NCI-H2227 (cell line): ENCODE results near the gene KRTAP10-3.
"Not testable (repeated sequence)": the region's sequence is repeated elsewhere in the genome, so short reads cannot be mapped to it uniquely, and the experiment has no call there.

Experiments used
- DNase-seq: peaks from one replicate; lab custom pipeline; 2025; ENCODE audit not compliant: unreplicated experiment; lab: John Stamatoyannopoulos, UW

Gene KRTAP10-3

DNA sequence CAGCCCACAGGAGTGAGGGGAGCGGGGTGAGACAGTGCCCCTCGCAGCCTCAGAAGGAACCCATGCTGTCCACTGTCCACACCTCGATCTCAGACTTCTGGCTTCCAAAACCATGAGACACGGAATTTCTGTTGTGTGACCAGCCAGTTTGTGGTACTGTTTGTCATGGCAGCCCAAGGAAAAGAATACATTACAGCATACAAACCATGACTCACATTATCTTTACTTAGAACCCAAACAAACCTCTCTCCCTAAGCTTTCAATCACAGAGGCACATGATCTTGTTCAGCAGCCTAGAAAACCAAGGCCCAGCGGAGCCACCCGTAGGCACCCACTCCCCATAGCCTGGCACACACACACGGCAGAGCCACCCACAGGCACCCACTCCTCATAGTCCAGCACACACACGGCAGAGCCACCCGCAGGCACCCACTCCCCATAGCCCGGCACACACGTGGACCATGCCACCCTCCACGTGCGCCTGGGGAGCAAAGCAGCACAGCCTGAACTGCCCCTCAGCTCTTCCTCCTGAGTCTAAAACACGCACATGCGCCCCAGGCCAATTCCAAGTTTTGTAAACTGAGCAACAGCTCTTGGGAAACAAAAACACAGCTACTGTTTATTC is 14.5 kb upstream of the KRTAP10-3 start:
- DNase-seq: no peak

DNA sequence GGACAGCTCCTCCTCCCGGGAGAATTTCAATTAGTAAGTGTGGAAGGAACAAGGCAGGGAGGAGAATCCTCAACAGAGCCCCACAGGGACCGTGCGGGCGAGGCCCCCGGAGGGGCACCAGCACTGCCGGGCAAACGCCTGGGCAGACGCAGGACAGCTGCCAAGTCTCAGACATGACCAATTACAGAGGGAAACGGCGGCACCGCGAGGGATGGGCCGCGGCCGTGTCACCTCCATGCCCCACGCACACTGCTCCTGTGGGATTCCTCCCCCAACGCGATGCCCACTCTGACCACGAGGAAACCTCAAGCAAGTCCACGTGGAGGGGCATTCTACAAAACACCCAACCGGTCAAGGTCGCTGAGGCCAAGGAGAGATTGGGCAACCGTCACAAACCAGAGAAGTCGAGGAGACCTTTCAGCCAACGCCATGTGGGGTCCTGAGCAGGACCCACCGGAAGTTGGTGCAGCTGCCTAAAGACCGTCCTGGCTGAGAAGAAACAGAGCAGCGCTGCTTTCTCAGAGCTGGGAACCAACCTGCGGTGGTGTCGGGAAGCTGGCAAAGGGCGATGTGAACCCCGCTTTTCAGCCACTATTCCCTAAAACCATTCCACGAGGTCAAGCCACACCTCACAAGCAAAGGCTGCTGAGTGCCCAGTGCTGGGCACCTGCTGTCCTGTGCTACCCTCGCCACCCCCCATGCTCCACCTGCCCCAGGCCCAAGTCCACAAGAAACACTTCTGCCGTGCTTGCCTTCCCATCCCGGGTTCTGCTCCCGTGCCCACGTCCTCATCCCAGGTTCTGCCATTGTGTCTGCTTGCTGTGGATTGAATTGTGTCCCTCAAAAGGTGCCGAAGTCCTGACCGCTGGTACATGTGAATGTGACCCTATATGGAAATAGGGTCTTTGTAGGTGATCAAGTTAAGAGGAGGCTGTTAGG is 13.5 kb upstream of the KRTAP10-3 start:
- DNase-seq: no peak

DNA sequence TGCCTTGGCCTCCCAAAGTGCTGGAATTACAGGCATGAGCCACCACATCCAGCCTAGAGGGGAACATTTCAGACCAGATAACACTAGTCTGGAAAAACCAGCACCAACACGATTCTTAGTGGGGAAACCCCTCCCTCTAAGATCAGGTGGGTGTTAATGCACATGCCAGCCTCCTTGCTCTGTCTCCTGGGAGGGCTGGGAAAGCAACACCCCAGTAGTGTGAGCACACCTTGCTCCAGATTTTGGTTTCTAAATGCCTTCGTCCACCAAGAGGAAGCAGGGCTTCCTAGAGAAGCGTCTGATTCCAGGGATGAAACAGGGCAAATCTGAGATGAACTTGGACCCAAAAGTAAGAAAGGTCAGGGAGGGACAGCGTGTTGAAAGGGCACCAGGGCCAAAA is 12.7 kb upstream of the KRTAP10-3 start:
- no peak for DNase-seq

DNA sequence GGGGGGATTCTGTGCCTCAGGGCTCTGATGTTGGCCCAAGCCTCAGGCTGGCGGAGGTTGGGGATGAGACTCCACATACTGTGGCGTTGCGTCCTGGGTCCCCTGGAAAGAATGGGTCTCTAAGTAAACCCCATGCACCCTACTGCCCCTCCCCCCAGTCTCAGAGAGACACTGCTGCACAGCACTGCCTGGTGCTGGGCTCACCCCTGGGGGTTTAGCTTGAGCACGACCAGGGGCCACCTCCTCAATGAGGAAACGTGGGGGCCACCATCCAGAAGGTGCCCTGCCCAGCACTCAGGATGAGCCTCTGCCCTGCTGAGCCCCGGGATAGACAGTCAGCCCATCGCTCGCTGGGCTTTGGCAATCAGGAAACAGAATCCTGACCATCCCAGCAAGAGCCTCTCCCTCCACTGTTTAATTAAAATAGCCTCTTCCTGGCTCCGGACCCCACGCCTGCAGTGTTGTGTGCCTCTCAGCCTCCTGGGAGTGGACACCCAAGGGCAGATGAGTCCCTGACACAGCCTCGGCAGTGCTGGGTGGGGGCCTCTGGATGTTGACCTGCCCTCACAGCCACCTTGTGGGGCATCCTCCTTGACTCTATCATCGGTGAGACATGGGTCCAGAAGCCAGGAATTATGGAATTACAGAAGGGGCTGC is 11.4 kb upstream of the KRTAP10-3 start:
- DNase-seq: no peak

DNA sequence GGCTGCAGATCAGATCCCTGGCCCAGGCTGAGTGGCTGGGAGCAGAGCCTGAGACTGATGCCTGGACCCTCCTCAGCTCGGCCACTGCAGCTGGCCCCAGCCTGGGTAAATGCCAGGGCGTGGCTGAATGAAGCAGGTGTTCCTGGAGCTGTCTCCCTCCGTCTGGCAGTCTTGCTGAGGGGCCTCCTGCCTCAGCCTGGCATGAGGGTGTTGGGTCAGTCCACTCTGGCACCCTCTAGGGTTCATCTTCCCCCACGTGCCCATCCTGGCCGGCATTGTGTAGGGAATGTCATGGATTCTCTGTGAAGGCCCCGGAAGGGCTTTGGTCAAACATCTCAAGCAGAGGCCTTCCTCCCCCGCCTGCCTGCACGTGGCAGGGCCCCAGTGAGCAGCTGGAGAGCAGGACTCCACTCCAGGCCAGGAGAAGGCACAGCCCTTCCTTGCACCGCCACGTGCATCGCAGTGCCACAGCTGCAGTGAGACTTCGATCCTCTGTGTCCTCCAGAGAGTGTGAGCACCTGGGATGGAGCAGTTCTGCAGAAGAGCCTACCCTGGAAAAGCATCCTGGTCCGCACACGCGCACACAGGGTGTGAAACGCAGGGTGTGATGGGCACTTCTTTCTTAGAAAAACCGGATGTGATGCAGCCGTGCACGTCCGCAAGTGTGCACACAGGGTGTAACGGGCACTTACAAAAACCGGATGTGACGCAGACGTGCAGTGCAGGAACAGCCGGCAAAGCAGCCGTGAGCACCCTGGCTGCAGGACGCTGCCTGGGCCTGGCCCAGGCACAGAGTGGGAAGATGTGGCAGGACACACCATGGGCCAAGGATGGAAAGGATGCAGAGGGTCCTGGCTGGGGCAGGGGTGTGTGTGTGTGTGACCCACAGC is 10.3 kb upstream of the KRTAP10-3 start:
- DNase-seq: no peak

DNA sequence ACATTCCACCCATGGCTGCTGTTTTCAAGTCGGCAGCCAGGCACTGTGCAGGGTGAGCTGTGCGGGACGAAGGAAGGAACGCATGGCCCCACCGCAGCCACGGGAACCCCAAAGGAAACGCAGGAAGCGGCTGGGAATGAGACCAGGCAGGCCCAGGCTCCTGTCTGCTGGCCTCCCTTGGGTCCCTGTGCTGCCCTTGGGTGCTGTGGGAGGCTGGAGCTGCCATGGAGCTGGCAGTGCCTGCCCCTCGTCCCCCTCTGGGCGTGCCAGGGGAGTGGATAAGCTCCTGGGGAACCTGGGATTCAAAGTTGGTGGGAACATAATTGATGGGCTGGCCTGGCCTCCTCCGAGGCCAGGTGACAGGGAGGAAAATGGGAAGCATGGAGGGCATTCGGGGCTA is 9.7 kb upstream of the KRTAP10-3 start:
- no peak for DNase-seq

DNA sequence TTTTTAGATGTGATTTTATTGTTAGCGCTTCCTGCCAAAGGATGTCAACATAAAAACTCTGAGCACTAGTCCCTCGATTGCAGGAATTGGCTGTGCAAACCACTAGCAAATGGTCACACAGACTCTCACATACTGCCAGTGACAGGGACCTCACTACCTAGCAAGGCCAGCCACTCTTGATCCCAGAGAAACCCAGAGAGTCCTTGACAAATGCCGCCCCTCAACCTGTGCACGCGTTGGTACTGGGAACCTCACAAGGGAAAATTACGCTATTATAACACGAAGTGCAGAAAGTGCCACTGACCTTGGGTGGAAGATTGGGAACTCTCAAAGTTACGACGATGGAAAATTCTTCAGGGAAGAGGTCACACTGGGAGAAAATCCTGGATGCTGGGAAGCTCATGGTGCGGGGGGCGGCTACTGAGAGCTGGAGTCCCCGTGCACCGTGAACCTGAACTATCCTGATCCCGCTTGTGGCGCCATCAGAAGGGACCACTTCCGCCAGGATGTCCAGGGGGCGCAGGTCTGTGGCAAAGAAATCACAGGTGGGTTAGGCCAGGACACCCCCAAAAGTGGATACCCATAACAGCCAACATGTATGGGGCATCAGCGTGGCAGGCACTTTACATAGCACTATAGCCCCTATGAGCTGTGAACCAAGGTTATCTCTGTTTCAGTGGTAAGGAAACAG is 9.0 kb upstream of the KRTAP10-3 start:
- no peak for DNase-seq

DNA sequence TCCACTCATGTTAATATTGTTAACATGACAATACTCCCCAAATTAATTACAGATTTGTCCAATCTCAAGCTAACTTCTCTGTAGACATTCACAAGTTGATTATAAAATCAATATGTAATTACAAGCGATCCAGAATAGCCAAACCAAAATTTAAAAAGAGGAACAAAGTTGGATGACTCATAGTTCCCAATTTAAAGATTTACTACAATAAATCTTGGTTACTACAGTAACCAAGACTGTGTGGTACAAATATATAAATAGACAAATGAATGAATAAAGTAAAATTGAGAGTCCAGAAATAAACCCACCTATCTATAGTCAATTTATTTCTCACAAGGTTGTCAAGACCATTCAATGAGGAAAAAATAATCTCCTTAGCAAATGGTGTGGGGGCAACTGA is 7.8 kb upstream of the KRTAP10-3 start:
- no peak for DNase-seq

DNA sequence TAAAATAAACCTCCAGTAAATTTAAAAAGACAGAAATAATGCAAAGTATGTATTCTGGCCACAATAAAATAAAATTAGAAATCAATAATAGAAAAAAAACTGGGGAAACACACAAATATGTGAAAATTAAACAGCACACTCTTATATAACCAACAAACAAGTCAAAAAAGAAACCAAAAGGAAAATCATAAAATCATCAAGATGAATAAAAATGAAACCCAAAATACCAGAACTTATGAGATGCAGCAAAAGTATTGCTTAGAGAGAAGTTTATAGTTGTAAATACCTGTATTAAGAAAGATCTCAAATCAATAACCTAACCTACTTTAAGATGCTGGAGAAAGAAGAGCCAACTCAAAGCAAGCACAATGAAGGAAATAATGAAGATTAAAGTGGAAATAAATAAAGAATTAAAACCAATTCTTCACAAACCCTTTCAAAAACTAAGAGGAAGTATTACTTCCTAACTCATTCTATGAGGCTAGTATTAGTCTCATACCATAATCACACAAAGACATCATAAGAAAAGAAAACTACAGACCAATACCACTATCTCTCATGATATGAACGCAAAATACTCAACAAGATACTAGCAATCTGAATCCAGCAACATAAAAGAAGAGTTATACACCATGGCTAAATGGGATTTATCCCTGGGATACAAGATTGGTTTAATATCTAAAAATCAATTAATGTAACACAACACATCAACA is 6.4 kb upstream of the KRTAP10-3 start:
- no peak for DNase-seq

DNA sequence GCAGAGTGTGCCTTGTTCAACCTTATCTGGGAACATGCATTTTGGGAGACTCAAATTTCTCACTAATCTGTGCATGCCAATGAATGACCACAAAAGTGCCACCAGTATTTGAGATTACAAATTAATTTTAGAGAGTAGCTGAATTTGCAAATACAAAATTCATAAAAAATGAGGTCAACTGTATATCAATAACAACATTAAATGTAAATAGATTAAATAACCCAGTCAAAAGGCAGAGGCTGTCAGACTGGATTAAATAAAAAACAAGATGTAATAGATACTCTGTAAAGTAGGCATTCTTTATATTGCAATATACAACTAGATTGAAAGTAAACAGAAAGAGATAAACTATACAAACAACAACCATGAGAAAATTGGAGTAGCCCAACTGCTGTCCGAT is 5.5 kb upstream of the KRTAP10-3 start:
- no peak for DNase-seq

DNA sequence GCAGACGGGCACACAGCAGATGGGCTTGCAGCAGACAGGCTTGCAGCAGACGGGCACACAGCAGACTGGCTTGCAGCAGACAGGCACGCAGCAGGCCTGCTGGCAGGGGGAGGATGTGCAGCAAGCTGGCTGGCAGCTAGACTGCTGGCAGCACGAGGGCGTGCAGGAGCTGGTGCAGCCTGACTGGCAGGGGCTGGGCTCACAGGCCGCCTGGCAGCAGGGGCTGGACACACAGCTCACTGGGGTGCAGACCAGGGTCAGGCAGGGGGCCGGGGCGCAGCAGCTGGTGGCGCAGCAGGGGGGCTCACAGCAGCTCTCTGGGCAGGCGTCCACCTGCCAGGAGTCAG is 293 bp downstream of the KRTAP10-3 start:
- not testable (repeated sequence) for DNase-seq

DNA sequence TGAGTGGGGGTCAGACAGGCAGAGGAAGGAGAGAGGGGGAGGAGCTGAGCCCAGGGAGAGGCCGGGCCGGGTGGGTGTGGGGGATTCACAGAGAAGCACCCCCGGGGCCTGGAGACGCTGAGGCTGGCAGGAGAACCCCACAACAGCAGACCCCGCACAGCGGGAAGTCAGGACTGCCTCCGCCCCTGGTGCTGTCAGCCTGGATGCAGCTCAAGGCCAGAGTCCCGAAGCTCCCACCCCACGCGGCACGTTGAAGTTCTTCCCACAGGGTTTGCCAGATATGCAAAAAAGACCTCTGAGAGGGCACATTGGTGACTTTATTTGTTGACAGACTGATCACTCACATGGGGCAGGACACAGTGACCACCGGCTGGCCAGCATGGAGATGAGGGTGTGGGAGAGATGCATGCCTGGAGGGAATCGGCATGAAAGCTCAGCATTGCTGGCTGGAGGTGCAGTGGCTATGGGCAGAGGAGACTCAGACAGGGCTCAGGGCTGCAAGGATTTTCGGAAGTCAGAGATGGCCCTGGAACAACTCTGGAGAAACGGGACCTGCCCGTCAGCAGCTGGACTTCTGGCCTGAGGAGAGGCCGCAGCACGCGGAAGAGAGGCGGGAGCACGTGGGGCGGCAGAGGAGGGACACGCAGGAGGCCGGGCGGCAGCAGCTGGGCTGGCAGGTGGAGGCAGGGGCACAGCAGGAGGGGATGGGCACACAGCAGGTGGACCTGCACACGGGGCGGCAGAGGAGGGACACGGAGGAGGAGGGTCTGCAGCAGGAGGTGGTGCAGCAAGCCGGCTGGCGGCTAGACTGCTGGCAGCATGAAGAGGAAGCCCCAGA is 885 bp downstream of the KRTAP10-3 start:
- no peak for DNase-seq

DNA sequence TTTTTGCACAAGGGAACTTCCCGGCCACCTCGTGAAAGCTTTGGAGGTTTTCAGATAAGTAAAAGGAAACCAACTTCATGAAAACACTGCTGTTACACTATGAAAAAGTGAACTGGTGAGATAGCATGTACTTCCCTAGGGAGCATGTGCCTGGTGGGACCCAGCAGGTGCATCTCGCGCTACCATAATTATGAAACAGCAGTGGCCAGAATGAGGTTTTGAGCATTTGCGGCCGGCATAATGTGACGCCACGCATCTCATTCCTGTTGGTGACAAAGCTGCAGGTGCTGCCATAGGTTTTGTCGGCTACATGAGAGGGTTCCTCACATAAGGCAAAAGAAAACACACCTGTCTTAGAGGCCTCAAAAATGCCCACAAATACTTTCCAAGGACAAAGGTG is 1.7 kb downstream of the KRTAP10-3 start:
- DNase-seq: no peak

DNA sequence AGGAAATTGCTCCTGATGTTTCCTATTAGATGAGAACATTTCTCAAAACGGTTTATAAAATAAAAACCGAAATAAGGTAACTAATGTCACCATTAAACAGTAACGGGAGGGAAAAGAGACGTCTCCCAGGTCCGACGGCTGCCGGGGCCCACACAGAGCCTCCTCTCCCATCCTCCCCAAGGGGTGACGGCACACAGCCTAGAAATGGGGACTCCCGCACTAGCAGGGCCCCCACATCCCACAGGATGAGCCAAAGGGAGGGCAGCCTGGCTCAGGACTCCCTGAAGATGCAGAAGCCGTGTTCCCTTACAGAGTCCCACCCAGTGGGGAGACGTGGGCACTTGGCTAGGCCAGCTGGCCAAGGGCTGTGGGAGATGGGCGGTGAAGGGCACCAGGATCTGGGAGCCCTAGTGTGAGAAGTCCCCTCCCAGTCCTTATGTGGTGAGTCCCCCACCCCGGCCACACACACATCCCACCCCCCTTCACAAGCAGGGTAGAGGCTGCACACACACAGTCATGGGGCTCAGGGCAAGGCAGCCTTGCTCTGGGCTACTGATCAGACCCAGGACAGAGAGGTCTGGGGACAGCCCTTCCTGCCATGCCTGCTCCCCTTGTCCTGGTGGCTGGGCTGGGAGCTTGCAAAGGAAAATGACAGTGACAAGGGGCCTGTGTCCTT is 3.3 kb downstream of the KRTAP10-3 start:
- DNase-seq: no peak

DNA sequence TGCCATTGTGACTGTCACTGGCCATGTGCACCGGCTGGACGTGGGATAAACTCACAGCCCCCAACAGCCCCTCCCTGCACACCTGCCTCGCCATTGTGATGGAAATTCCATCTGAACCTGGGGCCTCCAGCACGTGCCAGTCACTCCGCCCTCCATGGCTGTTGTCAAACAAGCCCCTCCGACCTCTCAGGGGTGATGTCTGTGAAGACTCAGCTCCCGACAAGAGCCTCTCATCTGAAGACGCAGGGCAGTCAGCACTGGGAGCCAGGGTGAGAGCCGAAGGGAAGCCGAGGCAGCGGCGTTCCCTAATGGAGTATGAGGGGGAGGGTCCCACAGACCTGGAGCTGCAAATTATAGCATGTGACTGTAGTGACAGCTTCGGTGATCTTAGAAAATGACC is 5.9 kb downstream of the KRTAP10-3 start:
- DNase-seq: no peak

DNA sequence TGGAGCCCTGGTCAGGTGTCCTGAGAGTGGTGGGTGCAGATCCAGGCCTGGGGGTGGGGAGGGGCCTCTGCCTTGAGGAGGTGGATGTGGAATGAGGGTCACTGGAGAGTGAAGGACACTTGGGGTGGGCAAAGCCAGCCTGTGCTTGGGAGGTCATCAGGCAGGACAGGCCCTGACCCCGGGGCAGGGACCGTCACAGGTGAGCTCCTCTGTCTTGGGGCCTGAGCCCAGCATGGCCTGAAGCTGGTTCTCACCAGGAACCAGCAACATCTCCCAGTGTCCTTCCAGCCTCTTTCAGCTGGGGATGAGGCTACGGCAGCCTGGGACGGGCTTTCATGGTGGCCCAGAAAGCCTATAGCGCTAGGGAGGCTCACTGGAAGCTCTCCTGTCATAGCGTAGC is 6.5 kb downstream of the KRTAP10-3 start:
- DNase-seq: no peak

DNA sequence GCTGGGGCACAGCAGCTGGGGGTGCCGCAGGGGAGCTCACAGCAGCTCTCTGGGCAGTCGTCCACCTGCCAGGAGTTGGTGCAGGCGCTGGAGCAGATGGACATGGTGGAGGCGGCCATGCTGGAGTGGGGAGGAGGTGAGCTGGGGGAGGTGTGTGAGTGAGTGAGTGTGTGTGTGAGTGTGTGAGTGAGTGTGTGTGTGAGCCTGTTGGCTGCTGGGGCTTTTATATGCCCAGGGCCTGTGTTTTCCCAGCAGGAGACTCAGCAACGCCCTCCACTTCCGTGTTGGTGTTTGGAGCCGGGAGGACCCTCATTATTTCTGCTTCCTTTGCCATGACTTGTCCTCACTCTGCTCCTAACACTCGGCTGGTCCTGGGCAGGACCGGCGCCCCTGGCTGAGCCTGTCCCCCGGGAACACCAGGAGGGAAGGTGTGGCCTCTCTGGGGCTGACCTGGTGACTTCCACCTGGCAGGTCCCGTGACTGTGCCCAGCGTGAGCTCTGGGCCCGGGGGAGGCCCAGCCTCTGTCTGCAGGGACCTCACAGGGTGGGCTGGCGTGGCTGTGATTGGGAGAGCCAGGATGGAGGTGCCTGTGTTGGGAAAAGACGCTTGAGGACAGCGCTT is 7.1 kb downstream of the KRTAP10-3 start, which contains the start of gene KRTAP10-2:
Gene KRTAP10-2, minus strand, starts transcription at position 166 of the 622 bp plus-strand sequence. Its CDS starts 47 bp downstream, at position 119.
- DNase-seq: peak; percentile 77

DNA sequence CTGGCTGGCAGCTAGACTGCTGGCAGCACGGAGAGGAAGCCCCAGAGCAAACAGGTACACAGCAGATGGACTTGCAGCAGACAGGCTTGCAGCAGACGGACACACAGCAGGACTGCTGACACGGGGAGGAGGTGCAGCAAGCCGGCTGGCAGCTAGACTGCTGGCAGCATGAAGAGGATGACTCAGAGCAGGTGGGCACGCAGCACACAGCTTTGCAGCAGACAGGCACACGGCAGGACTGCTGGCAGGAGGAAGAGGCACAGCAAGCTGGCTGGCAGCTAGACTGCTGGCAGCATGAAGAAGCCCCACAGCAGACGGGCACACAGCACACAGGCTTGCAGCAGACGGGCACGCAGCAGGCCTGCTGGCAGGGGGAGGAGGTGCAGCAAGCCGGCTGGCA is 7.8 kb downstream of the KRTAP10-3 start:
- no peak for DNase-seq
